CD4-positive, alpha-beta T cell treated with Interleukin-15 for 1 hour (primary cell): Measurements from ENCODE around the gene BANP.
"Not testable (repeated sequence)": the region's sequence is repeated elsewhere in the genome, so short reads cannot be mapped to it uniquely, and the experiment has no call there.

ENCODE experiments used
- DNase-seq: peaks from one replicate; pipeline ENCODE4 v3.0.0-alpha.2; 2020

The BANP gene

DNA sequence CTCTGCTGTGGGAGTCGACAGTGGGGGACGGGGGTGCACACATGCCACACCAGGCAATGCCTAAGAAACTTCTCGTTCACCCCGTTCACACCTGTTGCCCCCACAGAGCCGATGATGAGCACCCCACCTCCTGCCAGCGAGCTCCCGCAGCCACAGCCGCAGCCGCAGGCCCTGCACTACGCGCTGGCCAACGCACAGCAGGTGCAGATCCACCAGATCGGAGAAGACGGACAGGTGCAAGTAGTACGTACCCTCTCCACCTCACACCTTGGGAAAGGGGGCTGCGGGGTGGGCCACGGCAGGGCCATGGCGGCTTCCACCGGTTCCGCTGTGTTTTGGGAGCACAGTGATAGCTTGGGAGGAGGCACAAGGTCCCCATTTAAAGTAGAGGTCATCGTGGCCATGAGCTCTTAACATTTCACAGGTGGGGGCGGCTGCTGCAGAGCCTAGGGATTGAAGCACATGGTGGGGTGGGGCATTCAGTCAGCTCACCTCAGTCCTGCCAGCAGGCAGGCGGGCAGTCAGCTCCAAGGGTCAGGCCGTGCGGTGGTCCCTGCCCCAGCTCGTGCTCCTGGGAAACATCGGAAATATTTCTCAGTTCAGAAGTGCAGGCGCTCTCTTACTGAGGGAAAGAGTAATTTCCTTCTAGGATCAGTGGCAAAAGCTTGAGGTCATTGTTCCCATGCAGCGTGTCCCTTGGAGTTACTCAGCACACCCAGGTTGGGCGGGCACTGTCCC is 81.9 kb downstream of the BANP start:
- peak; percentile 15 for DNase-seq

DNA sequence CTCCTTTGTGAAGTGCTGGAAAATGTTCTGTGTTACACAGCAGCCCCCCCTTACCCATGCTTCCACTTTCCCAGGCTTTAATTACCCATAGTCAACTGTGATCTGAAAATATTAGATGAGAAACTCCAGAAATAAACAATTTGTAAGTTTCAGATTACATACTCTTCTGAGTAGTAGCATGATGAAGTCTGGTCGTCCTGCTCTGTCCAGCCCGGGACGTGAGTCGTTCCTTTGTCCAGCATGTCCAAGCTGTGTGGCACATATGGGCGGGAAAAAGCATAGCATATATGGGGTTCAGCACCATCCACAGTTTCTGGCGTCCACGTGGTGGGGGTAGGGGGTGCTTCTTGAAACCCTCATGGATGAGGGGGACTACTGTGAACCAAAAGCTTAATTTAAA is 83.5 kb downstream of the BANP start:
- no peak for DNase-seq

GRCh38 chr16:88035292-88035691 is 84.1 kb downstream of the BANP start:
- no peak for DNase-seq

DNA sequence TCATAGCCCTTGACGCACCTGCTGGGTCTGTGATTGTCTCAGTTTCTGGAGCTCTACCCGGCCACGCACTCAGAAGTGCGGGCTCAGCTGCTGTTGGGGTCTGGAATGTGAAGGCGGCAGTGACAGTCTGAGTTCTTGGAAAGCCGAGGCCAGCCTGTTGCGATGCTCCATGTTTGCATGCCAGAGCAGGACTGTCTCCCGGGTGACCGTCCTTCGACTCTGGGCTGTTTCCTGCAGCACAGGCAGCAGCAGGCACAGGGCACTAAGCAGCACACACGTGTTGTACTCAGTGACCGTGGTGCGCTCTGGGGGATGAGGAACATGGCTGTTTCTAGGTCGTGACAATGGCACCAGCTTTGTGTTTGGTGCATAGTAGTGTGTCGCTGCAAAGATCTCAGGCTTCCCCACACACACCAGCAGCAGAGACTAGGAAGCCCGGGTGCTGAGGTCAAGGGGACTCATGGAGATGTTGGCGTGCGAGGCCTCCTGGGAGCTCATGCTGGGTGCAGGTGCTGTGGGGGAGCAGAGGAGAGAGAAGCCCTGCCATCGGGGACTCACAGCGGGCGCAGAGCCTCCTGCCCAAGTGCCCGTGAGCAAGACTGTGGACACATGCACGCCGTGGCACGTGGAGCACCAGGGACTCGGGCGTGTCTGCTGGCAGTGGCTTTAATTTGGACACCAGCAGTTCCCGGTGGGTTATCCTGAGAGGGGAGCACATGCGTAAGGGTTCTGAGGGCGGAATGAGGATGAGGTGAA is 84.8 kb downstream of the BANP start:
- not testable (repeated sequence) for DNase-seq

- not testable (repeated sequence) for DNase-seq
These were observed 85.4 kb downstream of the BANP start for GRCh38 chr16:88036640-88036996.

GRCh38 chr16:88037359-88037758 is 86.1 kb downstream of the BANP start:
- DNase-seq: not testable (repeated sequence)

- DNase-seq: not testable (repeated sequence)
These were observed 86.8 kb downstream of the BANP start for GRCh38 chr16:88037876-88038525.

DNA sequence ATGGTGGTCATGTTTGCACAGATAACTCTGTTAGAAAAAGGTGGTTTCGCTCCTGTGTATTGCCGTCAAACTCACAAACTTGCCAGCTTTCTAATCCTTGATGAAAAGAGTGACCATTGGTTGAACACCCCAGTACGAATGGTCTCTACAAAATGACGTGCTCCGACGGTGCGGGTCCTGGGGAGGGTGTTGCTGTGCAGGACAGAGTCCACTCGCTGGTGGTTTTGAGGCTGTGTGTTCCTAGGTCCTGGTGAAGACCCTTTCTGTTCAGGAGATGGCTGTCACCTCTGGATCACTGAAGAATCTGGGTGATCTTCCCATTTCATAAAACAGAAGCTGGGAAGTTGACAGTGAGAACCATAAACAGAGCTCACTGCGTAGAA is 87.3 kb downstream of the BANP start:
- not testable (repeated sequence) for DNase-seq

GRCh38 chr16:88039591-88039990 is 88.4 kb downstream of the BANP start:
- no peak for DNase-seq

- DNase-seq: not testable (repeated sequence)
These were observed 89.1 kb downstream of the BANP start for GRCh38 chr16:88040196-88040876.

DNA sequence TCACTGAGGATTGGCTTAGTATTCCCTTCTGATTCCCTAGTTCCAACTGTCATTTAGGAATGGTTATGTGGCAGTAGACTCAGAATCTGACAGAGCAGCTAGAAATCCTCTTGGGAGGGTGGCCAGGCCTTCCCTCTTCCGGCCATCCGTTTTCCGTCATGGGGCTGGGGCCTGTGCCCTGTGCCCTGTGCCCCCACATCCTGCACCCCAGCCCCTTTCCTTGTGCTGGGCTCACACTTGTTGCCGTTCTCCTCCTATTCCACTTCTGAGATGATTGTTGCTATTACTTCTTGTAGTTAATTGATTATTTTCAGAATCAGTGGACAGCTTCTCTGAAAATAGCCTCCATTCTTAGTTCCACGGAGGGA is 89.6 kb downstream of the BANP start:
- DNase-seq: not testable (repeated sequence)

- not testable (repeated sequence) for DNase-seq
These were observed 90.3 kb downstream of the BANP start for GRCh38 chr16:88041506-88041905.

DNA sequence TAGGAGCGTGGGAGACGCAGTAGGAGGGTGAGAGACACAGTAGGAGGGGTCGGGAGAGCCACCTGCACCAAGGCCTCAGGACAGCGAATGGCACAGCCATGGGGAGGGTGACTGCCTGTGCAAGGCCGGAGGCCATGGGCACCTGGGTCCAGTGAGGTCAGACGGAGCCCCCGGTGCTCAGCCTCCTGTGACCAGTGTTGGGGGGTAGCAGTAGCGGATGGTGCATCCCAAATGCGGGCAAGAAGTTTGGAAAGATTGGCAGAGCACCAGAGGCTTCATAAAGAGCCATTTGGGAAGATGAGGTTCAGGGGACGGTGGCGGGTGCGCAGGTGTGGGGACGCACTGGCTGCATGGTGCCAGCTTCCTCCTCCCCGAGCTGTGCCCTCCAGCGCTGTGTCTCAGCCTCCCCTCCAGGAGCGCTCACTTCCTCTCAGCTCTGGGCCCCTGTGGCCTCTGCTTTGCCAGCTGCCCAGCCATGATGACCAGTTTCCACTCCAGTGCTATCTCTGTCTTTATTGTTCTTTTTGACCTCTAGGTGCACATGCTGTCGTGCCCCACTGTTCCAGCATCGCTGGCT is 90.8 kb downstream of the BANP start:
- DNase-seq: not testable (repeated sequence)

GRCh38 chr16:88043208-88043910 is 92.1 kb downstream of the BANP start:
- not testable (repeated sequence) for DNase-seq

GRCh38 chr16:88044121-88044581 is 92.9 kb downstream of the BANP start:
- peak; percentile 75 for DNase-seq

GRCh38 chr16:88045361-88045760 is 94.1 kb downstream of the BANP start:
- DNase-seq: not testable (repeated sequence)

- peak; percentile 92 for DNase-seq
These were observed 94.6 kb downstream of the BANP start for GRCh38 chr16:88045820-88046303.

DNA sequence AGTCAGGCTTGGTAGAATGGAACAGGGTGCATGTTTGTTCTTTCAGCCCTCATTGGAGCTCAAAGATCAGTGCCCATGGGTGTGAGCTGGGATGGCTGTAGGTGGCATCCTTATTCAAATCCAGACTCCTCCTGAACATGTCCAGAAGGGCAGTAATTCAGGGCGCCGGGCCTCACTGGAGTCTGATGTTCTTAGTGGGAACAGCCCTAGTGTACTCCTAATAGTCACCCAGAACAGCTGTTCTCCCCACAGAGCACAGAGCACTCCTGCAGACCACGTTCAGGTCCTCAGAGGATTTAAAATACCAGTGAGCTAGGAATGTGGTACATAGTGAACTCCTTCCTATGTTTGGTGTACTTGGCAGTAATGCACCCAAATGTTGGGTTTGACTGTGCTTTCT is 96.2 kb downstream of the BANP start:
- DNase-seq: no peak

DNA sequence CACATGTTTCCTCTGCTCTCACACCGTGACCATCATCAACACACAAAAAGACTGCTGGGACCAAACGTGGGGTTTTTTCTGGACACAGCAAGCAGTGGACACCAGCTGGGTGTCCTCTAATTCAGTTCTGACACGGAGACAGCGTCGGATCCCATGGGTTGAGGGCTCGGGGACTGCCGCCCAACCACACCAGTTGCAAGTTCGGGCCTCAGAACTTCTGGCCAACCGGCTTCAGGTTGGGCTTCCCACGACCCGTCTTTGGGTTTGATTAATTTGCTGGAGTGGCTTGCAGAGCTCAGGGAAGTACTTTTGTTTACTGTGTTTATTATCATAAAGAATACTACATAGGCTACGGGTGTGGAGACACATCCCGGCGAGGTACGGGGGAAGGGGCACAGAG is 97.8 kb downstream of the BANP start:
- no peak for DNase-seq

- no peak for DNase-seq
These were observed 98.6 kb downstream of the BANP start for GRCh38 chr16:88049561-88050545.
